HG03060 (cell line): Measurements from ENCODE around the gene USP6.
"Not testable (repeated sequence)": the region's sequence is repeated elsewhere in the genome, so short reads cannot be mapped to it uniquely, and the experiment has no call there.

Experiments used
- ATAC-seq: cut with Tn5 transposase; IDR thresholded peaks from one replicate; pipeline ENCODE4 v1.9.1; 2021; ENCODE audit warnings: low read depth, moderate number of reproducible peaks; ENCODE audit not compliant: unreplicated experiment

USP6 gene

GRCh38 chr17:5121186-5121841, 5.5 kb downstream of the USP6 start:
- ATAC-seq: no peak

GRCh38 chr17:5122056-5122455, 6.2 kb downstream of the USP6 start:
- ATAC-seq: not testable (repeated sequence)

- no peak for ATAC-seq
Observed at GRCh38 chr17:5122586-5123342, 6.9 kb downstream of the USP6 start.

GRCh38 chr17:5123343-5124124, 7.7 kb downstream of the USP6 start:
- ATAC-seq: no peak

GRCh38 chr17:5124125-5124760, 8.4 kb downstream of the USP6 start:
- ATAC-seq: not testable (repeated sequence)

- not testable (repeated sequence) for ATAC-seq
Observed at GRCh38 chr17:5124896-5125295, 9.1 kb downstream of the USP6 start.

GRCh38 chr17:5126719-5127488, 11.1 kb downstream of the USP6 start:
- no peak for ATAC-seq

- ATAC-seq: no peak
Observed at GRCh38 chr17:5127910-5128309, 12.1 kb downstream of the USP6 start.

- ATAC-seq: not testable (repeated sequence)
Observed at GRCh38 chr17:5128387-5128786, 12.6 kb downstream of the USP6 start.

- ATAC-seq: no peak
Observed at GRCh38 chr17:5128905-5129535, 13.2 kb downstream of the USP6 start.

GRCh38 chr17:5129770-5130169, 13.9 kb downstream of the USP6 start:
- not testable (repeated sequence) for ATAC-seq

- not testable (repeated sequence) for ATAC-seq
Observed at GRCh38 chr17:5130261-5130660, 14.4 kb downstream of the USP6 start.

GRCh38 chr17:5130687-5131086, 14.9 kb downstream of the USP6 start:
- not testable (repeated sequence) for ATAC-seq

GRCh38 chr17:5131146-5131715, 15.4 kb downstream of the USP6 start:
- ATAC-seq: no peak

- ATAC-seq: not testable (repeated sequence)
Observed at GRCh38 chr17:5131799-5132502, 16.1 kb downstream of the USP6 start.

- ATAC-seq: not testable (repeated sequence)
Observed at GRCh38 chr17:5132503-5133225, 16.8 kb downstream of the USP6 start.

- ATAC-seq: no peak
Observed at GRCh38 chr17:5133311-5133710, 17.5 kb downstream of the USP6 start.

GRCh38 chr17:5133961-5134360, 18.1 kb downstream of the USP6 start:
- ATAC-seq: not testable (repeated sequence)
